ENCODE data around the gene RCAN3.
A peak's percentile ranks its signal among the peaks of the same experiment; 100 is the strongest.

Gene RCAN3

DNA sequence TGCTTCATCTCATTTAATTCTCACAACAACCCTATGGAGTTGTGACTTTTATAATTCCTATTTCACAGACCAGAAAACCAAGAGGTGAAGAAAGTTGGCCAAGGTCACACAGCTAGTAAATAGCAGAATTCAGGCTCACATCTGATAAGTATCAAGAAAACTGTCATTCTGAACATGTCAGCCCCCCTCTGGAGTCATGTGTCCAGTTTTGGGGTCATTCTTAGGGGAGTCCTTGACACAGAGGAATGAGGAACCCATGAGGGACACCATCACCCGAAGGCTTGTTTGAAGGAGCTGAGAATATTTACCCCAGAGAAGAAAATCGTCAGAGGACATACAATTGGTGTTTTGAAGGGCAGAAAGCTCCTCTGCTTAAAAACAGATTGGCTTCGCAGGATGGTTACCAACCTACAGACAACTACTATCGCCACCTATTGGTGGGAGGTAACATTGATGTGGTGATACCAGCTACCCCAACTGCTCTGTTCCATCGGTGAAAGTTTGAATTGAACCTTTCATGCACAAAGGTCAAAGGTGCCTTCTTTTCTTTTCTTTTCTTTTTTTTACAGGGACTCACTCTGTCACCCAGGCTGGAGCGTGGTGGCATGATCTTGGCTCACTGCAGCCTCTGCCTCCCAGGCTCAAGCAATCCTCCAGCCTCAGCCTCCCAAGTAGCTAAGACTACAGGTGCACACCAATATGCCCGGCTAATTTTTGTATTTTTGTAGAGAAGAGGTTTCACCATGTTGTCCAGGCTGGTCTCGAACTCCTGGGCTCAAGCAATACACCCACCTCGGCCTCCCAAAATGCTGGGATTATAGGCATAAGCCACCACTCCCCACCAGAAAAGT, 84.6 kb downstream of the RCAN3 start:
- DNase-seq = peak; percentile 28

DNA sequence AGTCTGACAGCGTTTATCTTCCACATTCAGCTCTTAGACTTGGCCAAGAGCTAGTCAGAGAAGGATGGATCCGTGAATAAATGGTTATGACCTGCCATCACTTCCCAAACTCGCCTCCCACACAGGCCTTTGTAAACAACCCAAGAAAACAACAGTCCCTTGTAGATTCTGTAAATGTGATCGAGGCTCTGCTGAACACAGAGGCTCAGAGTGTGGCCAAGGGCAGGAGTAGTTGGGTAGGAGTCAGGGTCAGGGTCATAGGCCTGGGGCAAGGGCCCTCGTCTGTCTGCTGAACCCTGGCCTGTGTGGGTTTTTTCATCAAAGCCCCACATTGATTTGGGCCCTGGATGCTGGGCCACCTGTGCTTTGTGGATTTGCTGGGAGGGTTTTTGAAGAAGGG, 85.9 kb downstream of the RCAN3 start:
- DNase-seq = no peak

DNA sequence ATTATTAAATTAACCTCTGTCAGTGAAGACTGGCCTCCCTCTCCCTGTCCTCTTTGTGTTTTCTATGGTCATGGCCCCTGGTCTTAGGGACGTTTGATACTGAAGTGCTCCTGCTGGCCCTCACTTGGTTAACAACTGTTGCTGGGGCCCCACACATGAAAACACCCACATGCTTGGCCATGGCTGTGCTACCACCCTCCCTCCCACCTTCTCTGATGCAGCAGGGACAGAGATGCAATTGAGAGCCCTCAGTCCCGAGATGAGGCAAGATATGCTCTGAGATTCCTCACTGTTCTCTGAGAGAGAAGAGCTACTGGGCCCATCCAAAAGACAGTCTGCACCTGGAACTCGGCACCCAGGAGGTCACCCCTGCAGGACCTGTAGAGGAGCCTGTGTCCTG, 86.6 kb downstream of the RCAN3 start:
- DNase-seq = no peak

Data from activated CD4-positive, alpha-beta T cell treated with anti-CD3 and anti-CD28 coated beads, Interleukin-2, amount 50 U/mL, for 1 hour (primary cell).